ENCODE data around the gene ACADVL.

ACADVL gene

GRCh38 chr17:7192271-7192937 lies 27.3 kb upstream of the ACADVL start:
- Histone ChIP-seq H3K4me3 (ENCODE audit: low read depth, low read length, poor library complexity, severe bottlenecking) (no peak overlapping the region), H3F3A (ENCODE audit: insufficient read depth, low read length) (no peaks in the 10 kb centered on the region), H3K9me2 (ENCODE audit: low read depth, low read length) (no peaks in the 10 kb centered on the region), H3K4me1 (ENCODE audit: insufficient read depth, low read length, severe bottlenecking) (no peaks in the 10 kb centered on the region), H3K79me2 (ENCODE audit: insufficient read depth, low read length) (no peaks in the 10 kb centered on the region), H3K4me2 (ENCODE audit: low read length) (no peak overlapping the region), H3K9ac (ENCODE audit: low read length) (no peak overlapping the region), H3K9me3 (ENCODE audit: low read length) (no peaks in the 10 kb centered on the region), H4K20me1 (ENCODE audit: insufficient read depth, low read length) (no peaks in the 10 kb centered on the region), H3K27ac (ENCODE audit: low read depth, low read length, poor library complexity, severe bottlenecking) (no peak overlapping the region), H2AFZ (ENCODE audit: low read length) (no peak overlapping the region), H3K36me3 (ENCODE audit: insufficient read depth, low read length) (no peaks in the 10 kb centered on the region), H3K27me3 (ENCODE audit: insufficient read depth, low read length) (peaks cover 11% of the 10 kb centered on the region; the same call in 1 of the 2 replicates)
- no peak for TF ChIP-seq CTCF (IDR thresholded peaks at IDR 0.05; ENCODE audit: low read length)
- no peak for TF ChIP-seq EZH2 (IDR thresholded peaks at IDR 0.05; ENCODE audit: borderline replicate concordance, low read length)

GRCh38 chr17:7195971-7196370 lies 23.8 kb upstream of the ACADVL start:
- H3K9me3 ChIP-seq (ENCODE audit: low read length) = no peaks in the 10 kb centered on the region

GRCh38 chr17:7196651-7197401 lies 22.9 kb upstream of the ACADVL start:
- Histone ChIP-seq H3K36me3 (ENCODE audit: insufficient read depth, low read length) (no peaks in the 10 kb centered on the region), H3K9me2 (ENCODE audit: low read depth, low read length) (no peaks in the 10 kb centered on the region), H3K27ac (ENCODE audit: low read depth, low read length, poor library complexity, severe bottlenecking) (no peak overlapping the region), H3K9ac (ENCODE audit: low read length) (no peak overlapping the region), H3K4me1 (ENCODE audit: insufficient read depth, low read length, severe bottlenecking) (no peaks in the 10 kb centered on the region), H3K9me3 (ENCODE audit: low read length) (no peaks in the 10 kb centered on the region), H3K79me2 (ENCODE audit: insufficient read depth, low read length) (no peaks in the 10 kb centered on the region), H4K20me1 (ENCODE audit: insufficient read depth, low read length) (no peaks in the 10 kb centered on the region), H2AFZ (ENCODE audit: low read length) (no peak overlapping the region), H3K4me3 (ENCODE audit: low read depth, low read length, poor library complexity, severe bottlenecking) (no peak overlapping the region), H3K4me2 (ENCODE audit: low read length) (no peak overlapping the region), H3K27me3 (ENCODE audit: insufficient read depth, low read length) (peaks cover 11% of the 10 kb centered on the region; the same call in 1 of the 2 replicates), H3F3A (ENCODE audit: insufficient read depth, low read length) (no peaks in the 10 kb centered on the region)
- no peak for TF ChIP-seq EZH2 (IDR thresholded peaks at IDR 0.05; ENCODE audit: borderline replicate concordance, low read length)
- no peak for TF ChIP-seq CTCF (IDR thresholded peaks at IDR 0.05; ENCODE audit: low read length)

More at GRCh38 chr17:7195971-7196370, 23.8 kb upstream of the ACADVL start:
- Histone ChIP-seq H3F3A (ENCODE audit: insufficient read depth, low read length) (no peaks in the 10 kb centered on the region), H4K20me1 (ENCODE audit: insufficient read depth, low read length) (no peaks in the 10 kb centered on the region), H3K79me2 (ENCODE audit: insufficient read depth, low read length) (no peaks in the 10 kb centered on the region), H3K9me2 (ENCODE audit: low read depth, low read length) (no peaks in the 10 kb centered on the region), H3K27me3 (ENCODE audit: insufficient read depth, low read length) (peaks cover 11% of the 10 kb centered on the region; the same call in 1 of the 2 replicates), H2AFZ (ENCODE audit: low read length) (no peak overlapping the region), H3K4me3 (ENCODE audit: low read depth, low read length, poor library complexity, severe bottlenecking) (no peak overlapping the region), H3K27ac (ENCODE audit: low read depth, low read length, poor library complexity, severe bottlenecking) (no peak overlapping the region), H3K9ac (ENCODE audit: low read length) (no peak overlapping the region), H3K4me2 (ENCODE audit: low read length) (no peak overlapping the region), H3K4me1 (ENCODE audit: insufficient read depth, low read length, severe bottlenecking) (no peaks in the 10 kb centered on the region), H3K36me3 (ENCODE audit: insufficient read depth, low read length) (no peaks in the 10 kb centered on the region)
- TF ChIP-seq CTCF (IDR thresholded peaks at IDR 0.05; ENCODE audit: low read length) (no peak), EZH2 (IDR thresholded peaks at IDR 0.05; ENCODE audit: borderline replicate concordance, low read length) (no peak)

Data from OCI-LY1 (cell line).